Ishikawa (cell line): ENCODE results near the gene HTR3D.

Experiments
- EGR1 ChIP-seq: IDR thresholded peaks from 2 replicates; pipeline ENCODE4 v1.6.1; 2012
- EP300 ChIP-seq: IDR thresholded peaks from 2 replicates; pipeline ENCODE4 v1.6.1; 2012; ENCODE audit warnings: borderline replicate concordance
- TCF12 ChIP-seq: IDR thresholded peaks from 2 replicates; pipeline ENCODE4 v1.6.1; 2012; ENCODE audit warnings: low read depth
- YY1 ChIP-seq: IDR thresholded peaks from 2 replicates; pipeline ENCODE4 v1.6.1; 2012; ENCODE audit warnings: low read depth

GRCh38 chr3:184045995-184046394 lies 14.5 kb downstream of the HTR3D start:
- TF ChIP-seq EGR1 (no peak), YY1 (no peak), EP300 (no peak), TCF12 (no peak)
